SK-N-SH (cell line): ENCODE measurements around the gene ZBTB17. TPM values are rescaled to one million over a fixed set of nuclear protein-coding genes. Genes with fewer than 3 reads are reported as not detected.
"Not testable (repeated sequence)": the region's sequence is repeated elsewhere in the genome, so short reads cannot be mapped to it uniquely, and the experiment has no call there.

Source experiments
- CTCF ChIA-PET: fragments of 300-600, 350-600 bp; formaldehyde crosslinking; extraction: SDS; loops from one replicate; lab custom pipeline; 2021; lab: Yijun Ruan, JAX
- POLR2A ChIA-PET: fragments of 350-600 bp; sonication (Branson Sonifier 250); formaldehyde crosslinking; extraction: SDS; loops from one replicate; lab custom pipeline; 2020; ENCODE audit warnings: antibody characterized with exemption, inconsistent platforms; lab: Yijun Ruan, JAX
- DNase-seq: peaks from one replicate; pipeline ENCODE4 v3.0.0; 2012
- H2AFZ ChIP-seq: fragments of 200-600 bp; sonication (generic); 2 replicates; pipeline ENCODE4 v1.8.1; 2016; ENCODE audit warnings: antibody characterized with exemption, mild to moderate bottlenecking, low read depth
- H3F3A ChIP-seq: fragments of 200-600 bp; sonication (generic); replicated peaks from 2 replicates; pipeline ENCODE3; 2016; ENCODE audit warnings: antibody characterized with exemption, mild to moderate bottlenecking; ENCODE audit not compliant: insufficient read depth
- H3K27ac ChIP-seq, 2 experiments: fragments of 200-500 bp in 1 of 2; fragments of 200-600 bp in 1 of 2; sonication (Bioruptor generic) in 1 of 2; sonication (generic), shearing (Covaris generic) in 1 of 2; 2 replicates each; pipeline versions ENCODE4 v1.5.1 to v1.6.1; 2014 to 2016; ENCODE audit warnings: low read depth in 2 of 2, inconsistent platforms in 1 of 2, low read length in 1 of 2, mild to moderate bottlenecking in 1 of 2, mixed read lengths in 1 of 2
- H3K27me3 ChIP-seq: fragments of 200-600 bp; sonication (generic), shearing (Covaris generic); 2 replicates; pipeline ENCODE4 v1.6.1; 2016; ENCODE audit warnings: mixed run types; ENCODE audit not compliant: insufficient read depth
- H3K36me3 ChIP-seq, 2 experiments: fragments of 200-500 bp in 1 of 2; fragments of 200-600 bp in 1 of 2; sonication (Bioruptor generic) in 1 of 2; sonication (generic) in 1 of 2; replicated peaks in 1 of 2; 2 replicates each; pipeline versions ENCODE3 to v1.5.1; 2014 to 2016; ENCODE audit warnings: low read length in 1 of 2, mild to moderate bottlenecking in 1 of 2; ENCODE audit not compliant: insufficient read depth in 2 of 2, control insufficient read depth in 1 of 2
- H3K4me1 ChIP-seq, 2 experiments: fragments of 200-500 bp in 1 of 2; fragments of 200-600 bp in 1 of 2; sonication (Bioruptor generic) in 1 of 2; sonication (generic), shearing (Covaris generic) in 1 of 2; 2 replicates each; pipeline versions ENCODE4 v1.5.1 to v1.6.1; 2014 to 2016; ENCODE audit warnings: low read depth in 1 of 2, low read length in 1 of 2, mixed run types in 1 of 2; ENCODE audit not compliant: insufficient read depth in 2 of 2, control insufficient read depth in 1 of 2
- H3K4me2 ChIP-seq: fragments of 200-600 bp; sonication (generic), shearing (Covaris generic); 2 replicates; pipeline ENCODE4 v1.6.1; 2017; ENCODE audit warnings: mixed run types
- H3K4me3 ChIP-seq, 2 experiments: fragments of 200-500 bp in 1 of 2; fragments of 200-600 bp in 1 of 2; sonication (Bioruptor generic) in 1 of 2; sonication (generic), shearing (Covaris generic) in 1 of 2; 2 replicates each; pipeline versions ENCODE4 v1.5.1 to v1.8.1; 2014 to 2016; ENCODE audit warnings: low read depth in 2 of 2, inconsistent platforms in 1 of 2, low read length in 1 of 2, mild to moderate bottlenecking in 1 of 2, mixed read lengths in 1 of 2, moderate library complexity in 1 of 2
- H3K79me2 ChIP-seq: fragments of 200-600 bp; sonication (generic); 2 replicates; pipeline ENCODE4 v1.8.1; 2017; ENCODE audit warnings: mild to moderate bottlenecking; ENCODE audit not compliant: insufficient read depth
- H3K9ac ChIP-seq: fragments of 200-600 bp; sonication (generic); 2 replicates; pipeline ENCODE4 v1.6.1; 2017; ENCODE audit warnings: mixed run types
- H3K9me2 ChIP-seq: fragments of 200-600 bp; sonication (generic); 2 replicates; pipeline ENCODE4 v1.6.1; 2017; ENCODE audit warnings: mixed run types
- H3K9me3 ChIP-seq: fragments of 200-600 bp; sonication (generic); 2 replicates; pipeline ENCODE4 v1.6.1; 2017; ENCODE audit warnings: mixed run types, mild to moderate bottlenecking, moderate library complexity
- H4K20me1 ChIP-seq: fragments of 200-600 bp; sonication (generic); 2 replicates; pipeline ENCODE4 v1.6.1; 2017; ENCODE audit warnings: mild to moderate bottlenecking, mixed run types; ENCODE audit not compliant: insufficient read depth
- YY1 ChIP-seq: IDR thresholded peaks from 2 replicates; pipeline ENCODE4 v1.4.0; 2012; ENCODE audit warnings: low read depth, mild to moderate bottlenecking
- WGBS: methylation state at CpG from one replicate; pipeline ENCODE4 v1.1.6; 2017; ENCODE audit warnings: low lambda C conversion rate; 5-methylcytosine and 5-hydroxymethylcytosine counted together
- polyA plus RNA-seq, 3 experiments: library from polyadenylated mRNA; depleted of rRNA; stranded (reverse); fragments of >200 nt; gene quantifications; 2 replicates each; pipeline ENCODE4 v1.2.3, GENCODE V29; 2012
- small RNA-seq, 7 experiments: library from RNA; depleted of rRNA; stranded (forward); fragments of <200 nt; gene quantifications; one replicate each; pipeline ENCODE3, GENCODE V24; 2012

Gene ZBTB17
- polyA plus RNA-seq, 1 of the 3 experiments (the other 2 are of a cell fraction), result 56.4 TPM

DNA sequence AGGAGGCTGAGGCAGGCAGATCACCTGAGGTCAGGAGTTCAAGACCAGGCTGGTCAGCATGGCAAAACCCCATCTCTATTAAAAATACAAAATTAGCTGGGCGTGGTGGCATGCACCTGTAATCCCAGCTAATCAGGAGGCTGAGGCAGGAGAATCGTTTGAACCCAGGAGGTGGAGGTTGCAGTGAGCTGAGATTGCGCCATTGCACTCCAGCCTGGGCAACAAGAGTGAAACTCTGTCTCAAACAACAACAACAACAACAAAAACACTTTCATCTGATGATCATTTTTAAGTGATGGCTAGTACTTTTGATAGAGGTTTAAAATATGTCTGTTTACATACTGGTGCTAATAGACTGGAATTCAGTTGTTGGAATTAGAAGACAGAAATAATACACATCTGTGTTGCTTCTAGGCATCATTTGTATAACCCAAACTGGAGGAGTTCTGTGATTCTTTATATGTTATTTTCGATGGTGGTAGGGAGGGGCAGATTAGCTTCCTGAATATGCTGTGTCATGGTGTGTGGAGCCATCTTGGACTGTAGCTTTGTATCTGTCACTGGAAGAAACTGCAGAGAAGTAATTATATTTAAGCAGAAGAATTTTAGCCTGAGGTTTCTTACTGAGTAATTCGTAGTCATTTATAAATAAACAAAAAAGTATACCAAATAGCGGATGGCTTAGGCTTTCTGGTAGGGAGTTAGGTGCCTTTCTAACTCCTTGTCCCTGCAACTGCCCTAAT, 82.9 kb downstream of the ZBTB17 start:
- POLR2A ChIA-PET, result interaction anchor here (1.5 kb wide), 1 partner anchor 43 kb away, joined by 6 read pairs; no protein-coding TSS in a partner anchor

More for the DNA sequence above, 82.9 kb downstream of the ZBTB17 start:
- not testable (repeated sequence) for H3K9ac ChIP-seq, H2AFZ ChIP-seq, H3K9me2 ChIP-seq, H3K4me2 ChIP-seq, H3K4me3 ChIP-seq, H3K27me3 ChIP-seq, DNase-seq, H3K9me3 ChIP-seq
- CTCF ChIA-PET, result interaction anchor here (1.0 kb wide), 2 partner anchors 11 to 19 kb away, joined by 3 read pairs; no protein-coding TSS in a partner anchor
- TF ChIP-seq YY1, result 0 out of 2 replicates have a peak, but pooled peaks have one; percentile 47
- Histone ChIP-seq H3K36me3 (peaks cover 0 to 15% of the 10 kb centered on the region in 2 experiments), H4K20me1 (peaks cover 11% of the 10 kb centered on the region; the same call in 1 of the 2 replicates), H3F3A (peaks cover 20% of the 10 kb centered on the region), H3K4me1 (peaks cover 0 to 18% of the 10 kb centered on the region in 2 experiments; a peak in 1 of 4 replicates), H3K79me2 (peaks cover 100% of the 10 kb centered on the region), H3K27ac (peak overlapping the region in 1 of 2 experiments; percentile 61; a peak in 2 of 4 replicates)
- WGBS, result 92% methylated on average over 6 of the region's 6 CpGs

Small RNA genes lying within 50 kb of the gene (small RNA-seq; reads per million reads assigned to genes)
- gene AL034555.1 (0 to 2.3 (median 0) reads per million in 7 experiments), gene AL355994.1 (0 reads per million in 7 experiments), gene AL355994.5 (0 reads per million in 7 experiments)

Other genes starting within 250 kb of the ZBTB17 start
- gene SLC25A34, start 239.8 kb downstream of the ZBTB17 start, polyA plus RNA-seq (2012; rRNA removed), result 1.2 and 1.4 TPM in 2 replicates
- not detected in 2 replicates for gene TMEM82, start 233.6 kb downstream of the ZBTB17 start, polyA plus RNA-seq (2012; rRNA removed)
- gene FBLIM1, start 217.3 kb downstream of the ZBTB17 start, polyA plus RNA-seq (2012; rRNA removed), result 89.8 and 93.8 TPM in 2 replicates
- gene UQCRHL, start 168.5 kb downstream of the ZBTB17 start, polyA plus RNA-seq (2012; rRNA removed), result 2.8 and 4.1 TPM in 2 replicates
- gene SPEN, start 128.4 kb downstream of the ZBTB17 start, polyA plus RNA-seq (2012; rRNA removed), result 3.2 and 6.1 TPM in 2 replicates
- gene SRARP, start 28.1 kb upstream of the ZBTB17 start, polyA plus RNA-seq (2012; rRNA removed), result not detected in 2 replicates
- 0.05 and 0.23 TPM in 2 replicates for gene HSPB7, start 41.9 kb upstream of the ZBTB17 start, polyA plus RNA-seq (2012; rRNA removed)
- gene CLCNKA, start 45.9 kb upstream of the ZBTB17 start, polyA plus RNA-seq (2012; rRNA removed), result 0.03 TPM in 2 replicates
- gene CLCNKB, start 67.7 kb upstream of the ZBTB17 start, polyA plus RNA-seq (2012; rRNA removed), result 0.37 and 0.41 TPM in 2 replicates
- gene FAM131C, start 97.5 kb upstream of the ZBTB17 start, polyA plus RNA-seq (2012; rRNA removed), result 0.97 and 1.6 TPM in 2 replicates
- 82.2 and 126 TPM in 2 replicates for gene EPHA2, start 180.0 kb upstream of the ZBTB17 start, polyA plus RNA-seq (2012; rRNA removed)
- gene ARHGEF19, start 236.6 kb upstream of the ZBTB17 start, polyA plus RNA-seq (2012; rRNA removed), result 11.5 and 11.8 TPM in 2 replicates